ENCODE measurements around the gene DYNC1H1. TPM values are rescaled to one million over a fixed set of nuclear protein-coding genes. Genes with fewer than 3 reads are reported as not detected.

DYNC1H1 gene
- total RNA-seq, 1 experiment from 2014 or later, result 361 TPM

- TF ChIP-seq ZBTB33 (IDR thresholded peaks at IDR 0.05; ENCODE audit: extremely low read depth, insufficient replicate concordance, low read length), result no peak
- TF ChIP-seq EGR1 (IDR thresholded peaks at IDR 0.05; ENCODE audit: low read depth), result no peak
- TF ChIP-seq RAD21 (IDR thresholded peaks at IDR 0.05; ENCODE audit: low read depth), result no peak
- TF ChIP-seq POLR2A (IDR thresholded peaks at IDR 0.05; ENCODE audit: borderline replicate concordance, extremely low read depth, insufficient read depth, insufficient read length), result no peak
- no peak for TF ChIP-seq ELF1 (IDR thresholded peaks at IDR 0.05; ENCODE audit: borderline replicate concordance, low read depth)
- TF ChIP-seq YY1 (IDR thresholded peaks at IDR 0.05; ENCODE audit: extremely low read depth, insufficient replicate concordance, low read depth, low read length), result no peak
- TF ChIP-seq ZNF274 (IDR thresholded peaks at IDR 0.05; ENCODE audit: low read depth, low read length), result no peak
- no peak for TF ChIP-seq CEBPB (IDR thresholded peaks at IDR 0.05; ENCODE audit: low read depth)
- TF ChIP-seq EZH2 (IDR thresholded peaks at IDR 0.05), result no peak
- TF ChIP-seq SP1 (IDR thresholded peaks at IDR 0.05; ENCODE audit: low read depth), result no peak
- TF ChIP-seq POLR2AphosphoS5 (IDR thresholded peaks at IDR 0.05; ENCODE audit: low read depth, low read length), result no peak
- no peak for TF ChIP-seq JUND (IDR thresholded peaks at IDR 0.05)
These were observed 125.4 kb downstream of the DYNC1H1 start (continued) for GRCh38 chr14:102089621-102090343.

- H3K27me3 ChIP-seq (ENCODE audit: insufficient read depth, low read length), result no peaks in the 10 kb centered on the region
- no peak overlapping the region for H3K27ac ChIP-seq (ENCODE audit: low read depth, low read length)
- peaks cover 17% of the 10 kb centered on the region for H3K79me2 ChIP-seq (ENCODE audit: insufficient read depth, low read length)
- TF ChIP-seq SRF (IDR thresholded peaks at IDR 0.05; ENCODE audit: low read depth) (no peak), POLR2AphosphoS5 (IDR thresholded peaks at IDR 0.05; ENCODE audit: low read depth, low read length) (no peak), TCF7L2 (IDR thresholded peaks at IDR 0.05; ENCODE audit: borderline replicate concordance, extremely low read depth, insufficient read depth, insufficient read length) (no peak), EZH2phosphoT487 (IDR thresholded peaks at IDR 0.05; ENCODE audit: borderline replicate concordance) (no peak), ELF1 (IDR thresholded peaks at IDR 0.05; ENCODE audit: borderline replicate concordance, low read depth) (no peak), RAD21 (IDR thresholded peaks at IDR 0.05; ENCODE audit: low read depth) (no peak), EZH2 (IDR thresholded peaks at IDR 0.05) (no peak), YY1 (IDR thresholded peaks at IDR 0.05; ENCODE audit: extremely low read depth, insufficient replicate concordance, low read depth, low read length) (no peak), SP1 (IDR thresholded peaks at IDR 0.05; ENCODE audit: low read depth) (no peak), SIN3A (IDR thresholded peaks at IDR 0.05; ENCODE audit: low read depth) (no peak), CEBPB (IDR thresholded peaks at IDR 0.05; ENCODE audit: low read depth) (no peak), JUND (IDR thresholded peaks at IDR 0.05) (no peak), ZNF274 (IDR thresholded peaks at IDR 0.05; ENCODE audit: low read depth, low read length) (no peak)
- H3K4me3 ChIP-seq (replicated peaks in 1 of 2; ENCODE audit: low read depth in 1 of 2, low read length in 2 of 2), result no peak overlapping the region
- ATAC-seq (no peak), DNase-seq (ENCODE audit: low read depth, low spot score) (no peak)
- H3K4me1 ChIP-seq (ENCODE audit: control insufficient read depth in 1 of 2, insufficient read depth in 2 of 2, low read length in 2 of 2), result peaks cover 14 to 34% of the 10 kb centered on the region in 2 experiments
- BruUV-seq (replicated peaks), result no TSS peak
- H3K9ac ChIP-seq (ENCODE audit: low read length), result no peak overlapping the region
- intact Hi-C loops (cut with micrococcal nuclease), result no loop called here
- RAD21 ChIA-PET (ENCODE audit: low non-redundant PET in 1 of 2, low total read pairs in 2 of 2, uncharacterized antibody in 2 of 2, unreplicated experiment in 2 of 2), result no interaction called here
- no peaks in the 10 kb centered on the region for H3K9me2 ChIP-seq (ENCODE audit: insufficient read depth)
- H3K4me2 ChIP-seq (ENCODE audit: low read length), result no peak overlapping the region
- no peak overlapping the region for H2AFZ ChIP-seq (ENCODE audit: low read depth, low read length, poor library complexity, severe bottlenecking)
- CTCF ChIA-PET, result no interaction called here
- POLR2A ChIA-PET, result interaction anchor here (1.0 kb wide), 1 partner anchor 19 kb away, joined by 3 read pairs; no protein-coding TSS in a partner anchor
- peaks cover 0 to 6% of the 10 kb centered on the region in 2 experiments; a peak in 1 of 4 replicates for H3K36me3 ChIP-seq (ENCODE audit: control insufficient read depth in 1 of 2, insufficient read depth in 2 of 2, low read length in 2 of 2)
- H3K9me3 ChIP-seq (ENCODE audit: control insufficient read depth in 1 of 2, insufficient read depth in 1 of 2, low read depth in 1 of 2, low read length in 2 of 2), result no peaks in the 10 kb centered on the region
- no peaks in the 10 kb centered on the region; the same call in 1 of the 2 replicates for H4K20me1 ChIP-seq (ENCODE audit: insufficient read depth)
These were observed 126.3 kb downstream of the DYNC1H1 start for GRCh38 chr14:102090713-102091112.

Measured in HCT116 (cell line).